Muscle of arm (tissue), 12 donors: ENCODE results near the gene ZNF746. TPM values are rescaled to one million over a fixed set of nuclear protein-coding genes. Genes with fewer than 3 reads are reported as not detected.

Experiments used
- DNase-seq: peaks from one replicate; pipeline ENCODE4 v3.0.0-alpha.2; 2013
- polyA plus RNA-seq, 12 donors: library from polyadenylated mRNA; unstranded; fragments of 120-200 nt; gene quantifications; one replicate each; pipeline ENCODE4 v1.2.1, GENCODE V29; 2013; ENCODE audit not compliant: insufficient read length in 12 of 12

ZNF746 gene
- polyA plus RNA-seq, 12 donors, result 7.0 to 38.0 (median 8.6) TPM; not detected in 1

GRCh38 chr7:149493366-149493765 is 4.2 kb downstream of the ZNF746 start:
- DNase-seq, result no peak

- DNase-seq, result no peak
Observed at GRCh38 chr7:149490083-149490760, 7.4 kb downstream of the ZNF746 start.

- no peak for DNase-seq
Observed at GRCh38 chr7:149489391-149490024, 8.1 kb downstream of the ZNF746 start.

GRCh38 chr7:149479568-149479967 is 18.0 kb downstream of the ZNF746 start:
- DNase-seq, result no peak

GRCh38 chr7:149478754-149479153 is 18.9 kb downstream of the ZNF746 start:
- DNase-seq, result no peak

GRCh38 chr7:149477494-149478443 is 19.8 kb downstream of the ZNF746 start:
- DNase-seq, result no peak

GRCh38 chr7:149476791-149477190 is 20.8 kb downstream of the ZNF746 start:
- no peak for DNase-seq

- no peak for DNase-seq
Observed at GRCh38 chr7:149475121-149476045, 22.2 kb downstream of the ZNF746 start.

GRCh38 chr7:149474309-149475120 is 23.1 kb downstream of the ZNF746 start:
- DNase-seq, result no peak

GRCh38 chr7:149473251-149473650 is 24.4 kb downstream of the ZNF746 start:
- no peak for DNase-seq

- no peak for DNase-seq
Observed at GRCh38 chr7:149471289-149471953, 26.2 kb downstream of the ZNF746 start.

GRCh38 chr7:149469806-149470205 is 27.8 kb downstream of the ZNF746 start:
- no peak for DNase-seq

GRCh38 chr7:149468208-149468607 is 29.4 kb downstream of the ZNF746 start:
- DNase-seq, result no peak

- DNase-seq, result no peak
Observed at GRCh38 chr7:149467321-149467859, 30.2 kb downstream of the ZNF746 start.

- no peak for DNase-seq
Observed at GRCh38 chr7:149466364-149466763, 31.2 kb downstream of the ZNF746 start.

- no peak for DNase-seq
Observed at GRCh38 chr7:149463500-149464161, 34.0 kb downstream of the ZNF746 start.

- DNase-seq, result no peak
Observed at GRCh38 chr7:149462101-149462520, 35.5 kb downstream of the ZNF746 start.

- peak; percentile 80 for DNase-seq
Observed at GRCh38 chr7:149460493-149461277, 36.9 kb downstream of the ZNF746 start, which contains the start of gene ZNF777. Gene ZNF777 (minus strand): TSS chr7:149461062. CDS start chr7:149456022, 5,040 bp downstream.
